HEK293T (cell line): ENCODE data around the gene VPS50.
A peak's percentile ranks its signal among the peaks of the same experiment; 100 is the strongest.

Experiments used
- CTCF ChIA-PET: fragments of 350-600 bp; formaldehyde crosslinking; extraction: SDS; loops from one replicate; lab custom pipeline; 2021; ENCODE audit warnings: antibody characterized with exemption, inconsistent platforms; lab: Yijun Ruan, JAX
- POLR2A ChIA-PET: fragments of 350-600 bp; formaldehyde crosslinking; extraction: SDS; loops from one replicate; lab custom pipeline; 2020; ENCODE audit warnings: antibody characterized with exemption, inconsistent platforms; lab: Yijun Ruan, JAX
- DNase-seq: peaks from one replicate; pipeline ENCODE4 v3.0.0; 2012; ENCODE audit warnings: mixed read lengths; ENCODE audit errors: extremely low spot score
- ARNT ChIP-seq: fragments of 450-650 bp; IDR thresholded peaks from 2 replicates; pipeline ENCODE4 v1.6.1; 2017; ENCODE audit warnings: mild to moderate bottlenecking
- BHLHE40 ChIP-seq: fragments of 450-650 bp; IDR thresholded peaks from 2 replicates; pipeline ENCODE4 v1.6.1; 2016; ENCODE audit warnings: mild to moderate bottlenecking, moderate library complexity, borderline replicate concordance
- CTBP1 ChIP-seq: fragments of 450-650 bp; IDR thresholded peaks from 2 replicates; pipeline ENCODE4 v1.6.1; 2016; ENCODE audit warnings: borderline replicate concordance
- ELF4 ChIP-seq: fragments of 450-650 bp; IDR thresholded peaks from 2 replicates; pipeline ENCODE4 v1.6.1; 2017; ENCODE audit warnings: antibody characterized with exemption
- FOXA1 ChIP-seq: fragments of 450-650 bp; IDR thresholded peaks from 2 replicates; pipeline ENCODE4 v1.6.1; 2016; ENCODE audit warnings: mild to moderate bottlenecking
- FOXK2 ChIP-seq: fragments of 450-650 bp; IDR thresholded peaks from 2 replicates; pipeline ENCODE4 v1.6.1; 2016; ENCODE audit warnings: mild to moderate bottlenecking
- FOXM1 ChIP-seq: fragments of 450-650 bp; IDR thresholded peaks from 2 replicates; pipeline ENCODE4 v1.6.1; 2017; ENCODE audit warnings: mild to moderate bottlenecking, borderline replicate concordance
- HDGF ChIP-seq: fragments of 450-650 bp; IDR thresholded peaks from 2 replicates; pipeline ENCODE4 v1.6.1; 2017; ENCODE audit warnings: antibody characterized with exemption, borderline replicate concordance
- L3MBTL2 ChIP-seq: fragments of 450-650 bp; conservative IDR thresholded peaks from 2 replicates; pipeline ENCODE4 v1.6.1; 2016; ENCODE audit warnings: mild to moderate bottlenecking
- LEF1 ChIP-seq: fragments of 450-650 bp; IDR thresholded peaks from 2 replicates; pipeline ENCODE4 v1.6.1; 2017; ENCODE audit warnings: mild to moderate bottlenecking, borderline replicate concordance
- NFRKB ChIP-seq: fragments of 450-650 bp; IDR thresholded peaks from 2 replicates; pipeline ENCODE4 v1.6.1; 2016; ENCODE audit warnings: mild to moderate bottlenecking, moderate library complexity
- PKNOX1 ChIP-seq: fragments of 450-650 bp; IDR thresholded peaks from 2 replicates; pipeline ENCODE4 v1.6.1; 2016
- SP1 ChIP-seq: fragments of 450-650 bp; IDR thresholded peaks from 2 replicates; pipeline ENCODE4 v1.6.1; 2017
- SUZ12 ChIP-seq: fragments of 450-650 bp; IDR thresholded peaks from 2 replicates; pipeline ENCODE4 v1.6.1; 2016; ENCODE audit warnings: mild to moderate bottlenecking
- TARDBP ChIP-seq: fragments of 450-650 bp; IDR thresholded peaks from 2 replicates; pipeline ENCODE4 v1.6.1; 2016
- ZNF384 ChIP-seq: fragments of 450-650 bp; IDR thresholded peaks from 2 replicates; pipeline ENCODE4 v1.6.1; 2016

Gene VPS50

GRCh38 chr7:93238131-93238530 is 6.0 kb downstream of the VPS50 start:
- ChIA-PET POLR2A (no interaction called here), CTCF (no interaction called here)
- TF ChIP-seq L3MBTL2 (no peak), NFRKB (no peak), FOXM1 (no peak), BHLHE40 (no peak), SUZ12 (no peak), ZNF384 (no peak), FOXK2 (no peak), ELF4 (no peak), CTBP1 (no peak), SP1 (no peak), FOXA1 (no peak), ARNT (no peak), PKNOX1 (no peak), HDGF (no peak), TARDBP (no peak), LEF1 (no peak)
- no peak for DNase-seq

DNA sequence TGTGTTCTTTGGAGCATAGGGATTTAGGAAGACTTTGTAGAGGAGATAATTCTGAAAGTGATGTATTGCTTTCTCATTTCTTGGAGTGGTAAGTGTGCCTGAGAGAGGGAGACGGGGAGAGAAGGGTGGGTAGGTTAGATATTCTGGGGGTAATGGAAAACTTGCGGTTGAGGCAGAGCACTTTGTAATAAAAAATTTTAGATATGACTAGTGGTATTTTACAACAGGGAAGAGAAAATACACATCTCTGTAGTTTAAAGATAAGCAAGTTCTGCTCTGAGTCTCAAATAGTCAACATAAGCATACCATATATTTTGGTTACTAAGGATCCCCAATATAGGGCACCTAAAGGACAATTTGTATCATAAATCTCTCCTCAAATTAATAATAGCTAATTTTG is 6.6 kb downstream of the VPS50 start:
- no peak for DNase-seq
- ChIA-PET POLR2A (no interaction called here), CTCF (no interaction called here)
- TF ChIP-seq PKNOX1 (no peak), HDGF (no peak), LEF1 (no peak), SP1 (no peak), ARNT (no peak), CTBP1 (no peak), TARDBP (no peak), BHLHE40 (no peak), NFRKB (no peak), SUZ12 (no peak), ZNF384 (no peak), FOXM1 (no peak), ELF4 (no peak)

DNA sequence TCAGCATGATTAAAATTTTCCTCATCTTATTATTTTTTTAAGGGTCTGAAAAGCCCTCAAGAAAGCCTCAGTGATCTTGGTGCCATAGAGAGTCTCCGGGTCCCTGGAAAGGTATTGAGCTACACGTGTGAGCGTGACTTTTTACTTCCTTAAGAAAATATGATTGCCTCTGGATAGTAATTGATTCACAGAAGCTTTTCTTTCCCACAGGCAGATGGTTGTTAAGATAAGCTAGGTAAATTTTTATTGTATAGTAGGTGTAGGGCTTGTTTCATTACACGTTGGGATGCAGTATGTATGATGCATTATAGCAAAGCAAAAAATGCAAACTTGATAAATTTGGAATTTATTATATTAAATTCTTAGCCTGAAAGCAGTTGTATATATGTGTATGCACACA is 7.7 kb downstream of the VPS50 start:
- DNase-seq: no peak
- POLR2A ChIA-PET: no interaction called here
- CTCF ChIA-PET: no interaction called here
- TF ChIP-seq ELF4 (no peak), CTBP1 (no peak), PKNOX1 (no peak), LEF1 (no peak), ZNF384 (no peak), SUZ12 (no peak), FOXK2 (no peak), BHLHE40 (no peak), FOXA1 (no peak), HDGF (no peak), L3MBTL2 (no peak), FOXM1 (no peak), TARDBP (no peak), ARNT (no peak), SP1 (no peak), NFRKB (no peak)

DNA sequence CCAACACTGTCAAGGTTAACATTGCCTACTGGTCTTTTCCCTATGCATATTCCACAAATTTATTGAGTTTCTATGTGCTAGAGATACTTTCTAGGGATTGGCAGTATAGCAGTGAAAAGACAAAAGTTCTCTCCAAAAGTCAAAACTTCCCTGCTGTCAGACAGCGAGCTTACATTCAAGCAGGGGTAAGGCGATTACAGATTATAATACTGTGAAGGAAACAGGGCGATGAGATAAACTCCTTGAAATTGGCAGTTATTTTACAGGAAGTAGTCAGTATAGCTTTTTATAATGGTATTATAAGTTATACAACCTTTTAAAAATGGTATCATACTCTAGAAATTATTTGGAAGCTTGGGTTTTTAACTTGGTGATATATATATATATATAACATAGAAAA is 9.9 kb downstream of the VPS50 start:
- ChIA-PET POLR2A (interaction anchor here (1.3 kb wide), 1 partner anchor 10 kb away, joined by 3 read pairs; the partner anchor contains the start of gene VPS50), CTCF (interaction anchor here (1.7 kb wide), 1 partner anchor 13 kb away, joined by 4 read pairs; no protein-coding TSS in a partner anchor)
- TF ChIP-seq ZNF384 (no peak), L3MBTL2 (no peak), ELF4 (no peak), PKNOX1 (no peak), TARDBP (no peak), CTBP1 (no peak), BHLHE40 (no peak), FOXA1 (no peak), SP1 (no peak), LEF1 (no peak), ARNT (no peak), NFRKB (no peak), FOXK2 (no peak), SUZ12 (no peak)
- no peak for DNase-seq

DNA sequence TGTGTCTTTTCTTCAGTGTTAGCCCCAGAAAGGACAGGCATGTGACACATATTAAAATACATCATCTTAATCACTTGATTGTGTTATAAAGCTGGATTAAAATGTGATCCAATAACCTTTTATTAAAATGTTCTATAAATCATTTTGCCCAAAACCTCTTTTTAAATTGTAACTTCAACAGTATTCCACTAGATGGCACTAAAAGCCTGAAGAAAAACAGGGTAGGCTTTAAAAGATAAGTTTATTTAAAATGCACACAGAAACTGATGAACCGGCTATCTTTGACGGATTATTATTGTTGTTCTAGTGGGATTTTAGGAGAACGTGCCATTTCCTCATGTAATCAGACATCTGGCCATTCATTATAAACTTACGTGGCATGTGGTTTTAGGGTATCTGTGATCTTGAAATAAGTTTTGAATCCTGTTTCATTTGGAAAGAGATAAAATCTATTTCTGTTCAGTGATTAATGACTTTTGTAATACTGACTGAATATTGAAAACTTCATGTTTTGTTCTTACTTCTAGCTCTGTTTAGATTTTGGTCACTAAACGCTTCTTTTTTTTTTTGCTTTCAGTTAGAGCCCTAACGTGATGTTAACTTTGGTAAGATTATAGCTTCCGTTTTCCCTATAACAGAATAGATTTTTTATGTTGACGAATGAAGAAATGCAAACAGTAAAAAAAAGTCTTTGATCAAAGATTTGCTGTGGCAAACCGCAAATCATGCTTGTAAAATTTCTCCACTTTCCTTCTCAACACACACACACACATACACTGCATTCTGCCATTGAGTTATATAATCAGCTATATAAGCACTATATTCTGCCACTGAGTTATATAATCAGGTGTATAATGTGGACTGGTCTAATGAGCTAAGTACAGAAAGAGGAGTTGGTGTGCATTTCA is 13.6 kb downstream of the VPS50 start:
- CTCF ChIA-PET: interaction anchor here (1.2 to 1.5 kb wide), 2 partner anchors 14 to 305 kb away, joined by 4 to 8 read pairs; partner anchors contain the start of gene VPS50
- POLR2A ChIA-PET: interaction anchor here (1.0 kb wide), 1 partner anchor 14 kb away, joined by 4 read pairs; the partner anchor contains the start of gene VPS50
- TF ChIP-seq NFRKB: no peak
- TF ChIP-seq SUZ12: no peak
- TF ChIP-seq SP1: no peak
- no peak for TF ChIP-seq LEF1
- no peak for TF ChIP-seq CTBP1
- TF ChIP-seq ZNF384: no peak
- no peak for TF ChIP-seq ARNT
- no peak for TF ChIP-seq PKNOX1
- TF ChIP-seq FOXA1: no peak
- no peak for TF ChIP-seq HDGF
- no peak for TF ChIP-seq BHLHE40
- no peak for TF ChIP-seq L3MBTL2
- TF ChIP-seq FOXK2: no peak
- TF ChIP-seq TARDBP: no peak
- TF ChIP-seq FOXM1: no peak
- no peak for TF ChIP-seq ELF4
- DNase-seq: peak; percentile 10
